NCI-H2107 treated with DMSO at 0.1 percent for 48 hours (cell line): ENCODE data around the gene KCP.

Source experiments
- DNase-seq: peaks from one replicate; lab custom pipeline; 2025; ENCODE audit not compliant: unreplicated experiment; lab: John Stamatoyannopoulos, UW

The KCP gene

DNA sequence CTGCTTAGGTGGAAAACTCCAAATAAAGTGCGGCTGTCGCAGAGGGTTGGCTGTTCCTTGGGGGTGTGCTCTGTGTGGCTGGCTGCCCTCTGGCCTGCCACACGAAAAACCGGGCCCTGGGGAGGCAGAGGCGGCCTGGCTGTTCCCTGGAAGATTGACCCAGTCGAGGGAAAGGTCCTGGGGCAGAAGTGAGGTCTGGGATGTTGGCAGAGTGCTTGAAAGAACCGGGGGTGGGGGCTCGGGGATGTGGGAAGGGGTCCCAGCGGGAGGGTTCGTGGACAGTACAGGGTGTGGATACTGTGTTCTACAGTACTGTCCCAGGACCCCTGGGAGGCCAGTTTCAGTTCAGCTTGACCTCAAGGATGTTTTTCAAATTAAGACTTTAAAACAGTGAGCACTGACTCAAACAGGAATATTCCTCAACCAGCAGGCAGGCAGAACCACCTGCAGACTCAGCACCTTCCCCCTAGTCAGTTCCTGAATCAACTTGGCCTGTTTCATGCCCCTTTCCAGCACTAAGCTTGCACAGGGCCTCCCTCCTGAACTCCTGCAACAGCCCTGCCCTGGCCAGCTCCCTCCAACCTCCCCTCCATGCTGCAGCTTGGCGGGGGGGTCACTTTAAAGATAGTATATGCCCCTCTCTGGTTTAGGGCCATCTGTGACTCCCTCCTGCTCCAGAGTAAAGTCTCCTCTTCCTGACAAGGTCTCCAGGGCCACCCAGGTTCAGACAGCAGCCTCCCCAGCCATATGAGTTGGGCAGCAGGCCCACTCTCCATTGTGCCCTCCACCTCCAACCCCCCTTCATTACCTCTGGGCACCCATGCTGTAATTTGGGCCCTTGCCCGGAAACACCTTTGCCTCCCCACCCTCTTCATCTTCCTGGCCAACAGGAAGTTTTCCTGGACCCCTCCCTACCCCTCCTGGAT, 51.0 kb downstream of the KCP start:
- no peak for DNase-seq

DNA sequence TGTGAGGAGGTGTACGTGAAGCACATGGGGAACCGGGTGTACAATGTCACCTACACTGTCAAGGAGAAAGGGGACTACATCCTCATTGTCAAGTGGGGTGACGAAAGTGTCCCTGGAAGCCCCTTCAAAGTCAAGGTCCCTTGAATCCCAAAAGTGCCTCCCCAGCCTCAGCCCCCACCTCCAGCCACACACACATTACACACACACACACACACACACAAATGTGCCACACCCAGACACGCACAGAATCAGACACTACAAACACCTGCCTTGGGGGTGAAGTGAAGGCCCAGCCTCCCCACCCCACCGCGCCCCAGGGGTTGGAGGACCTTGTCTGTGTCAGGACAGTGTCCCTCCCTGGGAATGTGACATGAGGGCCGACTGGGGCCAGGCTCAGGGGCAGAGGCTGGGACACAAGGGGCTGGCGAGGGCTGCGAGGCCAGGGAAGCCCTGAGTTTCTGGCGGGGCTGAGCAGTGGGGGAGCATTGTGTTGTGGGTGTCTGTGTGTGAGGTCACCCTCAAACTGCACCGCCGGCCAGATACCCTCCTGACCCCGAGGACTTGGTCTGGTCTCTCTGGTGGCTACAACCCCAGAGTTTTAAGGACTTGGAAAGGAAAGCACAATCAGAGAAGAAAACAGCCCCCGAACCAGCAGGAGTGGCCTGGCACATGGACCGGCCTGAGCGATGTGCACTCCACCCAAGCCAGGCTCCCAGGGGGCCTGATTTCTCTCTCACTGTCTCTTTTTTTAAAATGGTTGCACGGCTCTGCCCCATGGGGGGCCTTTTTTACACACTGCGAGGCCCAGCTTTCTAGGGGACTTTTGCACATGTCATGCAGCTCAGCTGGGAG, 51.9 kb downstream of the KCP start:
- no peak for DNase-seq

DNA sequence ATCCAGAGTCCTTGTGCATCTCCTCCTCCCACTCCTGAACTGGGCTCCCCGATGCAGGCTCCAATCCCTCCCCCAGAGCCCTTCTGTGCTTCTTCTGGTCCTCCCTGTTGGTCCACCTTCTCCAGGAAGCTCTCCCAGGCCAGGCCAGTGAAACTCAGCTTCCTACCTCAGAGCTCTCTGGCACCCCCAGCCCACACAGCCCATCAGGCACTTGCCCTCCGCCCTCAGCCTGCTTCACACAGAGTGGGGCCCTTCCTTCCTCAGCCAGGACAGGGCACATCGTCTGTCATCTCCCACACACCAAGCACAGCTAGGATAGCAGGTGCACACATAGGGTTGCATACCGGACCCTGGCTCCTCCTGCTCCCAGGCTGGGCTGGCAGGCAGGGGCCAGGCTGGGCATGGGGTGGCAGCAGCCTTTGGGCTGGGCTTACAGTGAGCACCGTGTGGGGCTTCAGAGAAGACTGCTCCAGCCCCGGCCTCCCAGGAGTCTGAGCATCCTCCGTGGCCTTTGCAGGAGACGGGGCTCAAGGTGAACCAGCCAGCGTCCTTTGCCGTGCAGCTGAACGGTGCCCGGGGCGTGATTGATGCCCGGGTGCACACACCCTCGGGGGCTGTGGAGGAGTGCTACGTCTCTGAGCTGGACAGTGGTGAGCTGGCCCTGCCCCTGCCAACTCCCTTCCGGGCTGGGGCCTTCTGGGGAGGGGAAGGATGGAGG, 54.3 kb downstream of the KCP start:
- no peak for DNase-seq

DNA sequence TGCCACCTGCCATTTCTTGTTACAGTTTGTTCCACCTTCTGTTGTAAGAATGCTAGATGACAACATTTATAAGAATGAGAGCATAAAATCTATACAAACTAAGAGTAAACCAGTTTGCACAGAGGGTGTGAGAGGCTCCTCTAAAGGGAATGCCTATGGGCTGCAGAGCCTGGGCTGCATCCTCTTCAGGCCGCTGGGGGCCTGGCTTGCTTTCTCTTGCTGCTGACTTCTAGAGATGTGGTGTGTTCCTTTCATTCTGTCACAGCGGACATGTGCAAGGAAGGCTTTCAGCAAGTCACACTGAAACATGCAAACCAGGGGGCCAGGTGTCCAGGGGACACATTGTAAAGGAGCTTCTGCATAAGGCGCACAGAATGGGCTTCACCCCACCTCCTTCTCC, 55.0 kb downstream of the KCP start:
- DNase-seq: no peak

DNA sequence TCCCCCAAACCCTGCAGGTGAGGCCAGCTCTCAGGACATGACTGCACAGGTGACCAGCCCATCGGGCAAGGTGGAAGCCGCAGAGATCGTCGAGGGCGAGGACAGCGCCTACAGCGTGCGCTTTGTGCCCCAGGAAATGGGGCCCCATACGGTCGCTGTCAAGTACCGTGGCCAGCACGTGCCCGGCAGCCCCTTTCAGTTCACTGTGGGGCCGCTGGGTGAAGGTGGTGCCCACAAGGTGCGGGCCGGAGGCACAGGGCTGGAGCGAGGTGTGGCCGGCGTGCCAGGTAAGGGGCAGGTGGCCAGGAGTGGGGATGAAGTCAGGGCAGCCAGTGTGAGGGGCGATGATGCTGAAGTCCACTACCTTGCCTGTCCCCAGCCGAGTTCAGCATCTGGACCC, 56.1 kb downstream of the KCP start:
- DNase-seq: no peak

DNA sequence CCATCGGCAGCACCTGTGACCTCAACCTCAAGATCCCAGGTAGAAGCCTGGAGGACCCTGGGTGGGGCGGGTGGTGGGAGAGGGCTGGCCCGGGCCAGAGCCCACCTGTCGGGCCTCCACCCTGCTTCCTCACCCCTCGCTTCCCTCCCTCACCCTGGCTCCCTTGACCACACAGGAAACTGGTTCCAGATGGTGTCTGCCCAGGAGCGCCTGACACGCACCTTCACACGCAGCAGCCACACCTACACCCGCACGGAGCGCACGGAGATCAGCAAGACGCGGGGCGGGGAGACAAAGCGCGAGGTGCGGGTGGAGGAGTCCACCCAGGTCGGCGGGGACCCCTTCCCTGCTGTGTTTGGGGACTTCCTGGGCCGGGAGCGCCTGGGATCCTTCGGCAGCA, 56.7 kb downstream of the KCP start:
- DNase-seq: no peak

DNA sequence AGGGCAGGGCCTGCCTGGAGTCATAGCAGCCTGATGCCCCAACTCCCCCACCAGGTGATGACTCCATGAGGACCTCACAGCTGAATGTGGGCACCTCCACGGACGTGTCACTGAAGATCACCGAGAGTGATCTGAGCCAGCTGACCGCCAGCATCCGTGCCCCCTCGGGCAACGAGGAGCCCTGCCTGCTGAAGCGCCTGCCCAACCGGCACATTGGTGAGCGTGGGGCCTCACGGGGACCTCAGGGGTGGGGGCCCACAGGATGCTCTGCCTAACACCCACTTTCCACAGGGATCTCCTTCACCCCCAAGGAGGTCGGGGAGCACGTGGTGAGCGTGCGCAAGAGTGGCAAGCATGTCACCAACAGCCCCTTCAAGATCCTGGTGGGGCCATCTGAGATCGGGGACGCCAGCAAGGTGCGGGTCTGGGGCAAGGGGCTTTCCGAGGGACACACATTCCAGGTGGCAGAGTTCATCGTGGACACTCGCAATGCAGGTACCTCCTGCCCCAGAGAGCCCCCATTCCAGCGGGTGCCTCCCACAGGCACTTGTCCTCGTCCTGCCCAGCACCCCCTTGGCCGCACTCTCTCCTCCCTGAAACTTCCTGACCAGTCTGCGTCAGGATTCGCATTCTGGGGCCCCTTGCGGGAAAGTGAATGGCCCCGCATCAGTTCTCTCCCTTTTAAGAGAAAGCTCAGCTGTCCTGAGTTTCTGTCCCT, 57.8 kb downstream of the KCP start:
- DNase-seq: no peak

DNA sequence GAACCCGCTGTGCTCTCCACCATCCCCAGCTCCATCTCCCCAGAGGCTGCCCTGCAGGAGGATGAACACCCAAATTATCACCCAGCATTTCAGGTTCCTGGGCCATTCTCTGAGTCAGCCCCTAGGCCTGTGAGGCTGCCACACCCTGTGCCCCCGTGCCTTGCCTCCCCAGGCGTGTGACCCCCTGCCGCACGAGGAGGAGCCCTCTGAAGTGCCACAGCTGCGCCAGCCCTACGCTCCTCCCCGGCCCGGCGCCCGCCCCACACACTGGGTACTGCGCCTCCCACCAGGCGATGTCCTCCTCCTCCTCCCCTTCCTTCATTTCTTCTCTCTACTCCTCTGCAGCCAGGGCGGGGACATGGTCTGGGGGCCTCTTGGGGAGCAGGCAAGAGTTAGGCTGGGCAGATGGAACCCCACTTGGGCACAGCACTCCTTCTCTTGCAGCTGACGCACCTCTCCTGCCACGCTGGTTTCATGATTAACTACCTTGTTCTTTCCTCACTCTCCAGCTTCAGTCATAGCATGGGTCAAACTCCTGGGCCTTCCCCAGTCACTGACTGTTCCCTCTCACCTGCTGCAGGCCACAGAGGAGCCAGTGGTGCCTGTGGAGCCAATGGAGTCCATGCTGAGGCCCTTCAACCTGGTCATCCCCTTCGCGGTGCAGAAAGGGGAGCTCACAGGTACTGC, 60.6 kb downstream of the KCP start:
- DNase-seq: no peak

DNA sequence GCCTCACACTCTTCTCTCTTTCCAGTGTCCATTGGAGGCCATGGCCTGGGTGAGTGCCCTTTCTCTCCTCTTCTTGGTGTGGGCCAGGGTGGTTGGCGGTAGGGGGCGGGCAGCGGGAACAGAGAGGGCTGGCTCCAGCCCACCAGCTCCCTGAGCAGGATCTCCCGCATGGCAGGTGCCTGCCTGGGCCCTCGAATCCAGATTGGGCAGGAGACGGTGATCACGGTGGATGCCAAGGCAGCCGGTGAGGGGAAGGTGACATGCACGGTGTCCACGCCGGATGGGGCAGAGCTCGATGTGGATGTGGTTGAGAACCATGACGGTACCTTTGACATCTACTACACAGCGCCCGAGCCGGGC, 61.4 kb downstream of the KCP start:
- DNase-seq: no peak

DNA sequence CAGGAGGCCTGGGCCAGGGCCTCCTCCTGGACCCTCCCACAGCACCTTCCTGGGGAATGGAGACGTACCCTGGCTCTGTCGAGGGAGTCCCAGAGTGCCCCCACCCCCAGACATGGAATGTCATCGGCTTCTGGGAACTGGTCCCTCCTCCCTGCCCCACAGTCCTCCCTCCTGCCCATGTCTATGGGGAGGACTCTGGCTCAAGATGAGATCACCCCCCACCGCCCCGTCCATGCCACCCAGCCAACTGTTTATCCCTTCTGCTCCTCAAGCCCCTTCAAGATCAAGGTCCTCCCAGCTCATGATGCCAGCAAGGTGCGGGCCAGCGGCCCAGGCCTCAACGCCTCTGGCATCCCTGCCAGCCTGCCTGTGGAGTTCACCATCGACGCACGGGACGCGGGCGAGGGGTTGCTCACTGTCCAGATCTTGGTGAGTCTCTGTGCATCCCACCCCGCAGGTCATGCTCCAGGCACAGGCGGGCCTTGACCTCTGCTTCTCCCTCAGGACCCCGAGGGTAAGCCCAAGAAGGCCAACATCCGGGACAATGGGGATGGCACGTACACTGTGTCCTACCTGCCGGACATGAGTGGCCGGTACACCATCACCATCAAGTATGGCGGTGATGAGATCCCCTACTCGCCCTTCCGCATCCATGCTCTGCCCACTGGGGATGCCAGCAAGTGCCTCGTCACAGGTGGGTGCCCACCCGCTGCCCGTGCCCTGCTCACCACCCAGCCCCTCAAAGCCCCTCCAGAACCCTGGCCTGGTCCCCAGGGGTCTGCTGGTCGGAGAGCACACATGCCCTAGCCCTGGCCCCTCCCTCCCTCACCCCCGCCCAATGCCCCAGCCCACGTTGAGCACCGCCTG, 62.0 kb downstream of the KCP start:
- DNase-seq: no peak

DNA sequence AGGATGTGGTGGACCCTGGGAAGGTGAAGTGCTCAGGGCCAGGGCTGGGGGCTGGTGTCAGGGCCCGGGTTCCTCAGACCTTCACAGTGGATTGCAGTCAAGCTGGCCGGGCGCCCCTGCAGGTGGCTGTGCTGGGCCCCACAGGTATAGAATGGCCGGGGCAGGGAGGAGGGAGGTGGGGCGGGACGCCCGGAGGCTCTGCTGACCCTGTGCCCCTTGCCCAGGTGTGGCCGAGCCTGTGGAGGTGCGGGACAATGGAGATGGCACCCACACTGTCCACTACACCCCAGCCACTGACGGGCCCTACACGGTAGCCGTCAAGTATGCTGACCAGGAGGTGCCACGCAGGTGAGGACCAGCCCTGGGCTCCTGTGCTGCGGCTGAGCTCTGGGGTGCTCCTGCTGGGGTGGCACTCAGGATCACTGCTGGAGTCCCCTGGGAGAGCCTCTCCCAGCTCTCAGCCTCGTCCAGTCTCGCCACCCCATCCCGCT, 62.7 kb downstream of the KCP start:
- DNase-seq: no peak

DNA sequence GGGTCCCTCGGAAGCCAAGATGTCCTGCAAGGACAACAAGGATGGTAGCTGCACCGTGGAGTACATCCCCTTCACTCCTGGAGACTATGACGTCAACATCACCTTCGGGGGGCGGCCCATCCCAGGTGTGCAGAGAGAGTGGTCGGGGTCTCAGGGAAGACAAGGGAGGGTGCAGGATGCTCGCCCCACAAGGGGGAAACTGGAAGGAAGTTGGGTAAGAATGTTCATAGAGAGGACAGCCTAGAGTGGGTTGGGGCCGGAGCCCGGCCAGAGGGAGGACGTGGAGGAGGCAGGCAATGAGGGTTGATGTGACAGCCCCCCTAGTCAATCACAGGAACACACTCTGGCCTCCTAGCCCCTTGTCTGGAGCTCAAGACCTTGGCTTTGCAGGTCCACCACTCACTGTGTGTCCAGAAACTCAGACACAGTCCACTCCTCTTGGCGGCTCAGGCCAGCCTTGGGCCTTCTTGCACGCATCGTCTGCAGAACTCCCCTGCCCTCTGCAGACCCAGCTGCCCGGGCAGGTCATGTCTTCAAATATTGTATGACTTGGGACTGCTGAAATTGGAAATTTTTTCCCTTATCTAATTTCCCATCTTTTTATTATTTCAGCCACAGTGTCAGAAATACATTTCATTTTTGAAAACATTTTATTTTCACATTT, 63.6 kb downstream of the KCP start:
- no peak for DNase-seq

DNA sequence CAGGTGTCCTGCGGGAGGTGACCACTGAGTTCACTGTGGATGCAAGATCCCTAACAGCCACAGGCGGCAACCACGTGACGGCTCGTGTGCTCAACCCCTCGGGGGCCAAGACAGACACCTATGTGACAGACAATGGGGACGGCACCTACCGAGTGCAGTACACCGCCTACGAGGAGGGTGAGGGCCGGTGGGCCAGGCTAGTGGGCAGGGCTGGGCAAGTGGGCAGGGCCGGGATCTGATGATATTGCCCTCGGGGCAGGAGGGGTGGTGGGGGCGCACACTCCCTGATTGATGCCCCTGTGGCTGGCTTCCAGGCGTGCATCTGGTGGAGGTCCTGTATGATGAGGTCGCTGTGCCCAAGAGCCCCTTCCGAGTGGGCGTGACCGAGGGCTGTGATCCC, 64.5 kb downstream of the KCP start:
- DNase-seq: no peak

DNA sequence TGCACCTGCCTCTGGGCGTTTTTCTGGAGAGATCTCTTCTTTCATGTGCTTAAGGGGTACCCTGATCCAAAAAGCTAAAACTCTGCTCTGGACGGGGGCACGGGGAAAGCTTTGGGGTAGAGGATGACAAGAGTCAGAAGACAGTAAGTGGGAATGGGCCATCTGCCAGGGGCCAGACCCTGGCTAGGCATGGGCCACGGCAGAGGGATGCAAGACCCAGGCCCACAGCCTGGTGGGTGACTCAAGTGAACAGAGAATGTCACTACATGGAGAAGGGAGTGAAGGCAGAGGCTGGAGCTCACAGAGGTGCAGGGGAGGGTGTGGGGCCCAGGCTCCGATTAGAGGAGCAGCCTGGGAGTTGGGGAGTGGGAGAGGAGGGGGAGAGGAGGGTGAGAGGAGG, 65.0 kb downstream of the KCP start:
- no peak for DNase-seq

DNA sequence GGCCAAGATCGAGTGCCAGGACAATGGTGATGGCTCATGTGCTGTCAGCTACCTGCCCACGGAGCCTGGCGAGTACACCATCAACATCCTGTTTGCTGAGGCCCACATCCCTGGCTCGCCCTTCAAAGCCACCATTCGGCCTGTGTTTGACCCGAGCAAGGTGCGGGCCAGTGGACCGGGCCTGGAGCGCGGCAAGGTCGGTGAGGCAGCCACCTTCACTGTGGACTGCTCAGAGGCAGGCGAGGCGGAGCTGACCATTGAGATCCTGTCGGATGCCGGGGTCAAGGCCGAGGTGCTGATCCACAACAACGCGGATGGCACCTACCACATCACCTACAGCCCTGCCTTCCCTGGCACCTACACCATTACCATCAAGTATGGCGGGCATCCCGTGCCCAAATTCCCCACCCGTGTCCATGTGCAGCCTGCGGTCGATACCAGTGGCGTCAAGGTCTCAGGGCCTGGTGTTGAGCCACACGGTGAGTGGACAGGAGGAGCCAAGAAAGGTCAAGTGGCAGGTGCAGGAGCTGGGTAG, 65.7 kb downstream of the KCP start:
- no peak for DNase-seq

DNA sequence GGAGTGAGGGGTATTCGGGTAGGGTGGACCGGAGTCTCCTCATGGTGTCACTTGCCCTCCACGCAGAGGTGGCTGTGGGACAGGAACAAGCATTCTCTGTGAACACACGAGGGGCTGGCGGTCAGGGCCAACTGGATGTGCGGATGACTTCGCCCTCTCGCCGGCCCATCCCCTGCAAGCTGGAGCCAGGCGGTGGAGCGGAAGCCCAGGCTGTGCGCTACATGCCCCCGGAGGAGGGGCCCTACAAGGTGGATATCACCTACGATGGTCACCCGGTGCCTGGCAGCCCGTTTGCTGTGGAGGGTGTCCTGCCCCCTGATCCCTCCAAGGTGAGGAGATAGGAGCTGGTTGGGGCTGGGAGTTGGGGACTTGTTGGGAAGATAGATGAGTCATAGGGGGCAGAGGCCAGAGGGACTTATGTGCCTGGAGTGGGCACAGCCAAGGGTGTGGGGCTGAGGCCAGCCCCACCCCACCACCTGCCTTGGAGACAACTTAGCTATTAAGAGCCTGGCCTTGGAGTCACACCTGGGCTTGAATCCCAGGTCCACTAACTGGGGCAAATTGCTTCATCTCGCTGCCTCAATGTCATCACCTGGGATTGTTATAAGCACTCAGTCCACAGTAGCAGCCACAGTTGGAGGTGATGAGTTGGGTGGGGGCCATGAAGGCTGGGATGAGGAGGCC, 66.4 kb downstream of the KCP start:
- DNase-seq: no peak

DNA sequence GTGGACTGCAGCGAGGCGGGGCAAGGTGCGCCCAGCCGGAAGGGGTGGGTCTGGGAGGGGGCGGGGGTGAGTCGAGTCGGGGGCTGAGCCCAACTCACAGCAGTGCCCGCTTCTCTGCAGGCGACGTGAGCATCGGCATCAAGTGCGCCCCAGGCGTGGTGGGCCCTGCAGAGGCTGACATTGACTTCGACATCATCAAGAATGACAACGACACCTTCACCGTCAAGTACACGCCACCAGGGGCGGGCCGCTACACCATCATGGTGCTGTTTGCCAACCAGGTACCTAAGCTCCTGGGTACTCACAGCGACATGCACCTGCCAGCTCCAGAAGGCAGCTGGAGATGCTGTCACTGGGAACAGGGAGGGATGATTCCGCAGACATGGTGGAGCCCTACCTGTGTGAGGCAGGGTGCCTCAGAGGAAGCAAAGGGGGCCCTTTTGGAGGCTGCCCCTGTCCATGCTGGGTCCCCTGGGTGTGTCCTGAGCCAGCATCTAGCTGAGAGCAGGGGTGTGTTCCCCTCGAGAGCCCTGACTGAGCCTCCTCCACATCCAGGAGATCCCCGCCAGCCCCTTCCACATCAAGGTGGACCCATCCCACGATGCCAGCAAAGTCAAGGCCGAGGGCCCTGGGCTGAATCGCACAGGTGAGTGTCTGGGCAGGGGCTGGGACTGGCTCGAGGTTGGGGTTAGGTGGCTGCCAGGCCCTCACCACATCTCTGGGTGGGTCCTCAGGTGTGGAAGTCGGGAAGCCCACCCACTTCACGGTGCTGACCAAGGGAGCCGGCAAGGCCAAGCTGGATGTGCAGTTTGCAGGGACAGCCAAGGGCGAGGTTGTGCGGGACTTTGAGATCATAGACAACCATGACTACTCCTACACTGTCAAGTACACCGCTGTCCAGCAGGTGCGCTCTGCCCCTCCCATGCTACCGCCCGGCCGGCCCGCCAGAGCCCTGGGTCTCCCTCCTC, 67.6 kb downstream of the KCP start:
- no peak for DNase-seq
